Activated T-cell treated with anti-CD3 and anti-CD28 coated beads for 48 hours (primary cell): Measurements from ENCODE around the gene EPHA4.

ENCODE experiments used
- DNase-seq: peaks from one replicate; pipeline ENCODE4 v3.0.0-alpha.2; 2020; ENCODE audit warnings: low read depth

Gene EPHA4

DNA sequence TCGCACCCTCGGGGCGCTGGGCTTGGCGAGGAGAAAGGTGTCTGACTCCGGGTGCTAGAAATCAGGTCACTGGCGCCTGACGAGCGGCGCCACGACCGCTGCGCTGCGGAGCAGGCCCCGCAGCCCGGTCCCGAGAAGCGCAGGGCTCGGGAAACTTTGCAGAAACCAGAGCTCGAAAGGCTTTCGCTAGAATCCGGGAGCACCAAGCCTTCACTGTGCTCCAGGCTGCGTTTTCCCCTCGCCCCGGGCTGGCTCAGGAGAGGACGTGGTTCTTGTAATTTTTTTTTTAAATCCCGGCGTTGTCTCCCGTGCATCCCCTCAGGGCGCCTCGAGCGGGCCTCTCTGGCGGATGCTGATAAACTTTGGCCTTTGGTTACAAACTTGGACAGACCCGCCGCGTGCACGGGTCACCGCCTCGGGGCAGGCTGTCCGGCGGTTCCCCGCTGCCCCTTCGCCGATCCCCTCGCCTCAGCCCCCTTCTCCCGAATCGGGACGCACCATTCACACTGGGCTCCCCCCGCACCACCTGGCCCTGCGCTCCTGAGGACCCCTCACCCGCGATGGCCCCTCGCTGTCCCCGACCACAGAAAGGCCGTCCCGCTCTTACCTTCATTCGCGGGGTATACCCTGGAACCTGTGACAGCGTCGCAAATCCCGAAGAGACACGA, 419 bp downstream of the EPHA4 start:
- no peak for DNase-seq

DNA sequence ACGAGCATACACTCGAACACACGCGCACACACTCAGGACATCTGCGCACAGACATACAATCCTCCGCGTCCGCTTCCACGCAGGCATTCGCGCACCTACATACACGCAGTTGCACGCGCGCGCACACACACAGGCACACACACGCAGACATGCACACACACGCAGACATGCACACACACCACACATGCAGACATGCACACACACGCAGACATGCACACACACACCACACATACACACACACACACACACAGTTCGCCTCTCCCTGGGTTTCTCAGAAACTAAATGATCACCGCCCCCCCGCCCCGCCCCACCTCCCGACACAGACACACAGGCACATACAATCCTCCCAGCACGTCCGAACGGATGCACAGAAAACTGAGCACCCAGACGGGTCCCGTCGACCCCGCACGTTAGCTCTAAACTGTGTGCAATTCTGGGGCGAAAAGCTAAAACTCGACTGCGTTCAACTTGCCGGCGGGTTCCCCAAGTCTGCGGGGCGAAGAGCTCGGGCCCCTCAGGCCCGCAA, 1.0 kb downstream of the EPHA4 start:
- peak; percentile 13 for DNase-seq

DNA sequence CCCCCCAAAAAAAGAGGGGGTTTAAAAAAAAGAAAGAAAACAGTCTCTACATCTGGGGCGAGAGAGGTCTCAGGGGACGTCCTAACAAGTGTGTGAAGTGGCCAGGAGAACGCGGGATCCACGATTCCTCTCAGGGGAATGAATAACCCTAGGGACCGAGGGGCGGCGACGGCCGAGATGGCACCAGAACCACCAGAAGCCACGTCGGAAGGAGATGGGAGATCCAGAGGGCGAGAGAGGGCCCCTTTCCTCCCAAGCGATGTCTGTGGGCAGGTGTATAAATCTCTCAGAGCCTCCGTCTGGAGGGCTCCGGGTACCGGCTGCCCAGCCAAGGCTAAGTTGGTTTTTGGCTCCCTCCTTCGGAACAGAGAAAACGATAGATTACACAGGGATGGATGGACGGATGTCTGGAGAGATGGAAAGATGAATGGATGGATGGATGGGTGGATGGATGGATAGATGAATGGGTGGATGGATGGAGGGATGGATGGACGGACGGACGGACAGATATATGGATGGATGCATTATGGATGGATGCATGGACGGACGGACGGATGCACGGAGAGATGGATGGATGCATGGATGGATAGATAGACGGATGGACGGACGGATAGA, 1.7 kb downstream of the EPHA4 start:
- peak; percentile 7 for DNase-seq

DNA sequence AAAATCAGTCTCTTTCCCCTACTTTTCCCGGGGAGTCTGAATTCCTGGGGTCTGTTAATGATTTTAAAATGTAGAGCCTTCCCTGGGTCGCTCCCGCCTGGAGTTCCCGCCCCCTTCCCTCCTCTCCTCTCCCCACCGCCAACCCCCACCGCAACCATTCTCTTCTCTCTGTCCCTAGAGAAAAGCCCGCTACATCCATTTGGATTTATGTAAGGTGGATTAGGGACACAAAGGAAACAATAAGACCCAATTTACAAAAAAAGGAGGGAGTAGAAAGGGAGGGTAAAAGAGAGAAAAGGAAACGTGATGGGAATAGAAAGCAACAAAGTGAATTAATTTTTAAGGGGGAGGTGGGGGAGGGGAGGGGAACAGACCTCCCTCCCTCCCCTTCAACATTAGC, 2.2 kb downstream of the EPHA4 start:
- no peak for DNase-seq

DNA sequence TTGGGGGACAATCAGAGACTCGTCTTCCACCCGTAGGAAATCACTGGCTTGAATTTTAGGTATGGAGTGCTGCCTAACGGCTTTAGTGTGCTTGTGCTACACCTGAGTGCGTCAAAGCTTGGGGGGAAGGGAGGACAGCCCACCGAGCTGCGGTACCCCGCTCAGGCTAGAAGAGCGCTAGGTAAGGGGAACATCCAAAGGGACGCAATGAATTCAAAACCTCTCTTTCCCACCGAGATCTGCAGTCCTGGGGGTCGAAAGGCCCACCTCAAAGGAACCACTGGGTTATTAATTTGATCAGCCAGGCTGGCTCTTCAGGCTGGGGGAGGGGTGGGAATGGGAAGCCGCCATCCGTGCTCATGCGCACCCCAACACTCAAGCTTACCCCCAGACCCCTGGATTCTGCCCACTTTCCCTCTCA, 2.7 kb downstream of the EPHA4 start:
- no peak for DNase-seq

DNA sequence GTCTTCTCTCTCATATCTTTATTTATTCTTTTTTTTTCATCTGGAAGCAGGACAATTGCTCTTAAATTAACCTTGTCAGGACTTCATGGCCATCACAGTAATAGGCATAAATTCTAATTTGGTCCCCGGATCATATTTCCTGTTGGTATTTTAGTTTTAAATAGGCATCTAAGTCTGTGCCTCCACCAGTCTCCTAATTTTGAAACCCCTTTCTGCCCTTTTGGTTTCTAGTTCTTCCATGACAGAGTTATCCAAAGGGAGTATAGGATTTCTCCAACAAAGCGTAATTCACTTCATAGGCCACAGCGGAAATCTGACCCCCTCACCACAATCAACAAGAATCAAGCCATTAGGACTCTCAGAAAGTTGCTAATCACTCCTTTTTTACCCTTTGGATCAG, 3.8 kb downstream of the EPHA4 start:
- DNase-seq, result no peak

DNA sequence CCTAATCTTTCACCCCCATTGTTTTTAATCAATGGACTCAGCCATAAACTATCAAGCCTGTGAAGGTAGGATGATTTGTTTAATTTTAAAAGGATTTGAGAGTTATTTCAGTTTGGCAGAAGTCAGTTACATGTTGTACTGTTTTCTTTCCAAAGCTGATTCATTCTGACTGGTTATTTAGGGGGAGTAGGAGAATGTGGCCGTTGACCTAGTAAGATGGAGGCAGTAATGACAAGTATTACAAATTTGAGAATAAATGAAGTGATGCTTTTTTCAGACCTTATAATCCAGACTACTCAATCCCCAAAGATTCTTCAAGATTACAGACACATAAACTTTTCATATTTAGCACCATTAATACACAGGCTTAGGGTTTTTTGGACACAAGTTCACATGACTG, 4.3 kb downstream of the EPHA4 start:
- DNase-seq, result no peak

DNA sequence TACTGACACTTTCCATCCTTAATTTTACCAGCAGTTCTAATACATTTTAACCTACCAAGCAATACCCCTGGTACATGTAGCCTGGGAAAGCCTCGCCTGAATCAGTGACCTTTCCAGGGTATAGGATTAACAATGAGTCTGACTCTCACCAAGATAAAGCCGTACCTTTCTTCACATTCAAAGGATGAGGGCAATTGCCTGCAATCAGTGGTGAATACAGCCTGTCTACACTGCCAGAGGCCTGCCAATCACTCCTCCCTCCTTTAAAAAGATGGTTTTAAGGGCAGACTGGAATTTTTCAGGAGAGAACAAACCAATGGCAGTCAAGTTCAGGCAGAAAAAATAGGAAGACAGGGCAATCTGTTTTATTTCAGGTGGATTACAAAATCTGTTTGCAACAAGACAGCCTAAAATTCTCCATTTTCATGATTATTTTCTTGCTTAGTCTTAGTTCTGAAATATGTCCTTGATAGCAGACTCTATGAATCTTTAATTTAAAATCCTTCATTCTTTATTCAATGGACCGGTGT, 4.8 kb downstream of the EPHA4 start:
- no peak for DNase-seq

DNA sequence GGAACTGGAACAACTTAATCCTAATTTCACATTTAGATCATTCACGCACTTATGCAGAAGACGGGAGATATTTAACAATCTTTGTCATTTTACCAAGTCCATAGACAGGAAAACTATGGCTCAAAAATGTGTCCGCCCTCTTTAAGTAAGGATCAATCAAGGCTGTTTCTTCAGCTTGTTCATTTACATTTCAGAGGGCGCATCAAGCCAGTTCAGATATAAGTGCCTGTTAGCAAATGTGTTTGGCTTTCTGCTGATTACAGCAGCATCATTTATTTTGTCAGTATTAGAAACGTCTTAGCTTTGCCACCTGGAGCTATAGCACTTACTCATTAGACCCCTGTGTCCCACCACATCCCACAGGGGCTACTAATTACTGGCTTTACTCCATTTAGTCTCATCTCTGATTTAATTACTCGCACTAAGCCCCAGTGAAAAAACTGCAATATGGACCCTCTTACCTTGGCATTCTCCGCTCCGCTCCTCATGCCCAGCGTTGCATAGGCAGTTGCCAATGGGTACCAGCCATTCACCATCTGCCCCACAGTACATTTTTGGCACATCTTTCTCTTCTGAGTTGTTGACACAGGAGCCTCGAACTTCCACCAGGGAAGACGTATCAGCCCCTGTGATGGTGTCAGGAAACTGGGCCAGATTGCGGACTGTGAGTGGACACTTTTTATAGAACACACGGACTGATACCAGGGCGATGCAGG, 8.7 kb downstream of the EPHA4 start:
- DNase-seq, result no peak

DNA sequence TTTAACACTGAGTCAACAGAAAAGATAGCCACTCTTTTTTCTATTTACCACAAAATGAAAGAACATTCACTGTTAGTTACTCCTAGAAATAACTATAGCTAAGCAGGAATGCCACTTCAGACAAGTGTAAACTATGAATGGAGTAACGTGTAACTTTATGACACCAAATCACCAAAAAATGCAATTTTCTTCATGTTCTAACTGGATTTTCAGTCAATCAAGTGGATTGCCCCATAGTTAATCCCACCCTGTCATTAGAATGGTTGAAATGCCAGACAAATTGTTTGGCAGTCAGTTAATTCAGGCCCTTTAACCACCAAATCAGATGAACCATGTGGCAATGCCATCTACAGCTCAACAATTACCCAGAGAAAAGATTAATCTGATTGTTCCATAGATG, 9.9 kb downstream of the EPHA4 start:
- no peak for DNase-seq

DNA sequence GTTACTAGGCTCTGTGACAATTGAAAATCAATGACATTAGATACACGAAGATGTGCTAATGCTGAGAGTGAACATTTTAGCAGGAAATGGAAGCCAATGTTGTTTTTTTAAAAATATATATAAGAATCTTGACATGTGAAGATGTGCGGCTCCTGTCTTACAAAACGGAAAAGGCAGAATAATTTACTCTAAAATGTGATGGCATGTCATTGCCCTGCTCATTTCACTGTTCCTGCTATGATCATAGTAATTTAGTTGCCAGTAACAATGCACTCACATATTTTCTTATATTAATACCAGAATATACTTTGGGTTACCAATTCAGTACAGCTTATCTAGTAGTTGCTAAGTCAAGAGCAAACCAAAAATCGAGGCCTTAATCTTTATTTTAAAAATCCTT, 10.3 kb downstream of the EPHA4 start:
- DNase-seq, result no peak

DNA sequence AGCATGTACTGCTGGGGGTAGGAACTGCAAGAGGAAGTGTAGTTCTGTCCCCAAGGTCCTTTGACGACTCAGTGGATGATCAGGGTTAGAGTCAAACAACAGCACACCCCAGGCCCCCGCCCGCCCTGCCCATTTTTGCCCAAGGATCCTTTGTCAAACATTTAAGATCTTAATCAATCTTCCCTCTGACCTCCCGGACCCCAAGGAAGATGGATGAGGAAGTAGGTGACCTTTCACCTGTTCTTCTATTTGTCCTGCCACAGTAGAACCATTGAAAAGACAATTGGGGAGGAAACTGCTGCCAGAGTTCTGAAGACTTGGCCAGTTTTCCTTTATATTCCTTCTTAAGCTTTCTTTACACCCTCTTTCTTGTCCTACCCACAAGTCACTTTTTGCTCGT, 12.1 kb downstream of the EPHA4 start:
- no peak for DNase-seq

DNA sequence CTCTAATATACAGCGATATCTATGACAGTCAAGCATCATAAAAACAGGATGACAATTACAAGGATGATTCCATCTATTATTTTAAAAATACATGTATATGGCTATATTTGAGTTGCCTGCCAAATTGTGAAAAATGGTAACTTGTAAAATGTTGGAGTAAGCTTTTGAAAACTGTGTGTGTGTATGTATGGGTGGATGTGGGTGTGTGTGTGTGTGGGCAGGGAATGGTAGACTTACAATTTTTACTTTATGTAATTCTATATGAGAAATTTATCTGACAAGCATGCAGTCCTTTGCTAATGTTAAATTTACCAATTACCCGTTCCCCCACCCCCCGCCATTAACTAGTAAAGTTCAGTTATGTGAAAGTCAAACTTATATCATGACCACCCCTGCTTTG, 14.0 kb downstream of the EPHA4 start:
- no peak for DNase-seq

DNA sequence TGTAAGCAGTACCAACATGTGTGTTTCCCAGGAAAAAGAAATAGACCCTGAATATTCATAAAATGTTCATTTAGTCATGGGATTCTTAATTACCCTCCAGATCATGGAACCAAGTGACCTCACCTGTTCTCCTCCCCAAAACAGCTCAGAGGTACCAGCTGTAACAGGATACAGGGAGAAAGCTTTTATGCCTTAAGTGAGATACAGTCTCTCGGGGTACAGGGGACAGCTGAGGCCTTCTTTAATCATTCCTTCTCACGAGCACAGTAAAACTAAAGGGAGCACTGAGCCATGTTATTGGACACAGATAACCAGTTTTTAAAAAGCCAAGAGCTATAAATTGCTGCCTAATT, 16.6 kb downstream of the EPHA4 start:
- DNase-seq, result no peak

DNA sequence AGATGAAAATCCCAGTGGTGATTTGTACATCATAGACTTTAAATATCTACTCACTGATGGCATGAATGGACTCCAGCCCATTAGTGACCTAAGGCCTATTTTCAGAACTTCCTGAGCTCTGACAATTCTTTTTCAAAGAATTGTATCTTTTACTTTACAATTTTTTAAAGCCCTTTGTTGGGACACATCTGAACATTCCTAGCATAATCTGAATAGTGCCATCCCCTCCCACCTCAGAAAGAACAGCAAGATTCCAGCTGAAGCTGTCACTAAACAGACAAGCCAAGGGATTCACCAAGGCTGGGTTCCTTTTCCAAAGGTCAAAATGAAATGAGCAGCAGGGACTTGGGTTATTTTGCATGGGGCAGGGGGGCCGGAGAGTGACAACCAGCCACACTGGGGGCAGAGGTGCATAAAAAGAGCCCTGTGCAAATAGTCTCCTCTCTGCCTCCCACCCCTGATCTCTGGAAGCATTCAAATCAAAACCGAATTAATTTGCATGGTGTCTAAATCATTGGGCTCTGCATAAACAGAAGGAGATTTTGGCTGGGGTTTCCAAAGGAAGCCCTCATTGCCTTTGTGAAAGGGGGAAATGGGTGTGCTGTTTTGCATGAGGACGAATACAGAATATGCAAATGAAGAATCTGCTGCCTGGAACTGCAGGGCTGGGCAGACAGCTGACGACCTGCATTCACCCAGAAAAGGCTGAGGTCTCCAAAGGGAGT, 17.2 kb downstream of the EPHA4 start:
- no peak for DNase-seq

DNA sequence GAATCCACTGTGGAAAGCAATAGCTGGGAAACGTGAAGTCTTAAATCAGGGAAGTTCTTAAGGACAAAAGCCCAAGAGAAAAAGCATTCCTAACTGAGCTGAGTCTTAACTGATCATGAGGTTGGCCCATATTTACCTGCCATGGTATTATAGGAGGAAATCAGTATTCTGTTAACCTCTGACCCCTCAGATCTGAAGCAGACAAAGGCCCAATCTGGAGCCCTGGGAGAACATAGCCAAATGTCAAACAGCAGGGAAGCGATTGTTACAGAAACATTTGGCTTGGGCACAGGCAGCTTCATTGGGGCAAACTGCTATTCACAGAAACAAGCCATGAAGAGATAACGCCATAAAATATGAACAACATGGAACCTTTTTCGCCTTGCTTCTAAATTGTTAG, 18.8 kb downstream of the EPHA4 start:
- DNase-seq, result no peak

DNA sequence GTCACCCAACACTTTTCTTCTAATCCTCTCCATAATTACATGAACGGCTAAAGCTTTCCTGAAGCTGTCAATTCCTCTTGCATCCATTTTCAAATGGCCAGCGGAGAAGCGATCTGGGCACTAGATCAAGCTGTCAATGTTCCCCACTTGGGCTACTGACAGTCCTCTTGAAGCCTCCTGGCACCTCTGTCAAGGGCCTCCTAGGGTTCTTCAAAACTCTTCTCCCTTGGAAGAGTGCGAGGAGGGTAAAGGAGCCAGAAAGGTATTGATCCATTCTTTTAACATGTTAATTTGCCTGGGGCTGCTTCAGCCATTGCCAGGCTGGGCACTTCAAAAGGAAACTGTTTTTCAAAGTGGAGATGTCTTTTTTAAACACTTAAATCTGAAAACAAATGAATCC, 19.8 kb downstream of the EPHA4 start:
- no peak for DNase-seq

DNA sequence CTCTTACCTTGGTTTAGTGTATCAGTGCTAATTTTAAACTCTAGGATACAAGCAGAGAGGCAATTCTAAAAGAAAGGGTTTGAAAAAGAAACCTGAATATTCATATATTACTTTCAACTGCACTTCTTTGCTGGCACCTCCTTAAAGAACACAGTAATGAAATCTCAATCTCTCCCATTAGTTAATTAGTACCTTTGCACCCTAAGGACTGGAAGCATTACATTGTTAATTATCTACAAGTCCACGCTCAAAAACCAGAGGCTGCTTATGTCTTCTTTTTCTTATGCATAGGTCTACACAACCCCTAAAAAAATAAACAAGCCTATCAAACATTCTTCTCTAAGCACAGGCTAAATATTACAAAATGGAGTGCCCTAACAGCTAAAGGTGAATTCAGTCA, 20.2 kb downstream of the EPHA4 start:
- DNase-seq, result no peak

DNA sequence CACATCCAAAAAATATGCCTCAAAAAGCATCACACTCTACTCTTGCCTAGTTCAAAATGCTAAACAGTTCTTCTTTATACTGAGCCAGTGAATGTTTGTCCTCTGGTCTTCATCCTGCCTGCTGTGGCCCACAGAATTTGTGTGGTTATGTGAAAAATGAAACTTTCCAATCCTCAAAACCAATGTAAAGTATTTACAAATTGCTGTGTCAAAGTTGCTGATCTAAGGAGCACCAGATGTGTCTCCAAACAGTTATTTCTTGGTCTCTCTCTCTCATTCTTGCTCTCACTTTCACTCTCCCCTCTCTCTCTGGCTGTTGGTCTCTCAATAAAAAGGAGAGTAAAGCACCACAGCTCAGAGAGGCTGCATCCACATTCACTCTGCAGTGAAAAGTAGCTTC, 23.0 kb downstream of the EPHA4 start:
- DNase-seq, result no peak

DNA sequence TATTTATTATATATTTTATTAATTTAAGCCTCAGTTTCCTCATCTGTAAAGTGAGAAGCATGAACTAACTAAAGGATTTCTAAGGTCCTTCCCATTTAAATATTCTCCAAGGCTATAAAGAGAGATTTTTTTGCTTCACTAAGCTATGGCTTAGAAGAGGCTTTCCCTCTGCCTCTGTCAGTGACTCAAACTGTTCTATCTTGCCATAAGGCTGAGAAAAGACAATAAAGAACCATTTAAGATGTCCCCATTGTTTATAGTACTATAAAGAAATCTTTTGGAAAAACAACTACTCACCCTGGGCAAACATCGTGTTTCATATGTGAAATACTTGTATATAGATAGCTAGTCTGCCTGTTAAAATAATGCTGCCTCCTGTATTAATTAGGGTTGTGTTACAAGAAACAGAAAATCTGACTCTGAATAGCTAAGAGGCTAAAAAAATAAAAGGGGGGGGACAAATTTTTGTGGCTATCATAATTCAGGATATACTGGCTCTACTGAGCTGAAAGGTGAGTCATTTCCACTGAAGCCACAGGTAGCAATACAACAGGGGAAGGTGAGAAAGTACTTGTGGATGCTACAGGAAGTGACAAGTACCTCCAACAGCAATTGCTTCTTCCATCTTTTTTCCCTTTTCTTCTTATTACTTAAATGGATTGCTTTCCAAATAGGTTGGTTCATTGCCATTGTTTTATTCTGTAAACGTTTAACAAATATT, 25.4 kb downstream of the EPHA4 start:
- no peak for DNase-seq

DNA sequence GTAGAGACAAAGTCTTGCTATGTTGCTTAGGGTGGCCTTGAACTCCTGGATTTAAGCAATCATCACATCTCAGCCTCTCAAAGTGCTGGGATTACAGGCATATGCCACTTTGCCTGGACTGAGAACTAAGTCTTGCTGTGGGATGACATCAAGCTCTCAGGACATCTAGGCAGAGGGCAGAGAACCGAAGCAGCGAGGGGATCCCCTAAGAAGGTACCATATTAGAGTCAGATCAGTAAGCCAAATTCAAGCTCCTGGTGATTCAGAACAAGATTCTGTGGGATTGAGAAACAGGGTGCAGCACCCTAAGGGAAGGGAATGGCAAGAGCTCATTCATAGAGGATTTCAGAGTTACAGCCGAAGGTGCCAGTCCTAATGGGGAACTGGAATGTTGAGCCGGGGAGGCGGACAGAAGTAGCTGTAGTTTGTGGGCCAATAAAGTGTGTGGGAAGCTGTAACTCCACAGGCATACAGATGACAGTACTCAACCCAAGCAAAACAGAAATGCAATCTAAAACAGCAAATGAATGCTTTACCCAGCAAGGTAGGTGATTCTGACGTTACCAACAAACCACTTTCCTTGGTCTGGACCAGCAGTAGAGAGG, 30.9 kb downstream of the EPHA4 start:
- no peak for DNase-seq
